ENCODE measurements around the gene FAT2.

- TF ChIP-seq CTCF (IDR thresholded peaks at IDR 0.05; ENCODE audit: insufficient read depth, low read length) (no peak), POLR2AphosphoS5 (IDR thresholded peaks at IDR 0.05; ENCODE audit: low read depth) (no peak)
These were observed 5.2 kb downstream of the FAT2 start for GRCh38 chr5:151585970-151586369.
